NCI-H1417 (cell line): ENCODE results near the gene BCAS1.
"Not testable (repeated sequence)": the region's sequence is repeated elsewhere in the genome, so short reads cannot be mapped to it uniquely, and the experiment has no call there.

Experiments
- DNase-seq, 3 experiments: peaks; one replicate each; lab custom pipeline; 2025; lab: John Stamatoyannopoulos, UW

BCAS1 gene

GRCh38 chr20:54017846-54018245, 52.5 kb downstream of the BCAS1 start:
- DNase-seq, result no peak

- DNase-seq, result peak in 1 of 3 experiments; percentile 41
Observed at GRCh38 chr20:54015496-54015895, 54.9 kb downstream of the BCAS1 start.

DNA sequence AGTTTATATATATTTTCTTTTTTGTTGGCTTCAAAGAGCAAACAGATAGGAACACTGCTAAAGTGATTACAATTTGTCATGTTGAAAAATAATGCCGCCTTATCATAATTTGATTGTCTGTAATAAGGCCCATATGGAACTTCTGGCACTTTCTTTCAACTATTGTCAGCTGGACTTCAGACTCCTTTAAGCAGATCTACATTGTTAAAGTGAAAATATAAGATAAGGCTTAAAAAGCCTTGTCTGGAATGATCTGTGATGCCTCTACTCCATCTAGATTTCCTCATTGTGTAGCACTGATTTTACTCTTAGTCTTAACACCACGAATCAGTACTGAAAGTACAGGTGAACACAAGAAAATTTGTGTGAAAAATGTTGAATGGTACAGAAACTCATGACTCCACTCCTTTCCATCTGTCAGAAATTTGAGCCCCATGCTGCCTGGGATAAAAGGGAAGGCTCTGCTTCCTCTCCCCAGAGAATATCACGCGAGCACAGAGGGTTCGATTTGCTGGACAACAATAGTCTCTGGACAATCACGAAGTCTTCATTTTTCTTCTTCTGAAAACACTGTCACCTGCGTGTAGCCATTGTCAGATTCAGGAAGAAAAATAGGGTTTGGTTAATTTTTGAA, 56.0 kb downstream of the BCAS1 start:
- peak in 1 of 3 experiments; percentile 6 for DNase-seq

DNA sequence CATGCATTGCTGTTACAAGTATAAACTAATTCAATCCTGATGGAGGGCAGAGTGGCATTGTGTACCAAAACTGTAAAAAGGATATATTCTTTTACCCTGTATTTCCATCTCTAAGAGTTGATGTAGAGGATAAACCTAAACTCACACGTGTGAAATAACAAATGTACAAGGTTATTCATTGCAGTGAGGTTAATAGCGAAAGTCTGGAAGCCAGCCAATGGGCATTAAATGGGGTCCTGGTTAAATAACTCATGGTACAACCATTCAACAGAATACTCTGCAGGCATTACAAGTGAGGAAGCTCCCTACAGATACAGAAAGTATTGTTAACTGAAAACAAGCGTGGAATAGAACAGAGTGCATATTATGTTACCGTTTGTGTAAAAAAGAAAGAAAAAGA, 56.9 kb downstream of the BCAS1 start:
- no peak for DNase-seq

DNA sequence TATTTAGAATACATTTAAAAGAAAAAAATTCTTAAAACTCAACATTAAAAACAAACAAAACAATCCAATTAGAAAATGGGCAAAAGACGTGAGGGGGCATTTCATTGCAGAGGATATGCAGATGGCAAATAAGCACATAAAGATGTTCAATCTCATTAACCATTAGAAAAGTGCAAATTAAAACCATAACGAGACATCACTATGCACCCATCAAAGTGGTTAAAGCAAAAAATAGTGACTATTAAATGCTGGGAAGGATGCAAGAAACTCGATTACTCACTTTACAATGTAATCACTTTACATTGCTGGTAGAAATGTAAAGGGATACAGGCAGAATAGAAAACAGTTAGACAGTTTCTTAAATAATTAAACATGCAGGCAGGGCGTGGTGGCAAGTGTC, 59.0 kb downstream of the BCAS1 start:
- no peak for DNase-seq

- not testable (repeated sequence) for DNase-seq
Observed at GRCh38 chr20:54006216-54006615, 64.2 kb downstream of the BCAS1 start.

DNA sequence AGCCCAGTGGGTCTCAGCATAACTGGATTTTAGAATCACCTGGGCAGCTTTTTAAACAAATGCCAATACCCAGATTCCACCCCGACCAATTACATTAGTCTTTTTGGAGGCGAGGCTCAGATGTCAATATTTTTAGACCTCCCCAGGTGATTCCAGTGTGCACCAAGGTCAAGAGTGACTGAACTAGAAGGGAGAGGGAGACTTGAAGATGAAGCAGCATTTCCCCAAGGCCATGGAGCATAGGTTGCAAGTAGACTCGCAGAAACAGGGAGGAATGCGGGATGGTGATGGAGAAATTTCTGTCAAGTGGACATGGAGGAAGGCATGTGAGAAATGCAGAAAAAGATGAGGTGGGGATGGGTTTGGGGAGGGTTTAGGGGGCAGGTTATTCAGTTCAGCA, 64.9 kb downstream of the BCAS1 start:
- DNase-seq, result no peak

DNA sequence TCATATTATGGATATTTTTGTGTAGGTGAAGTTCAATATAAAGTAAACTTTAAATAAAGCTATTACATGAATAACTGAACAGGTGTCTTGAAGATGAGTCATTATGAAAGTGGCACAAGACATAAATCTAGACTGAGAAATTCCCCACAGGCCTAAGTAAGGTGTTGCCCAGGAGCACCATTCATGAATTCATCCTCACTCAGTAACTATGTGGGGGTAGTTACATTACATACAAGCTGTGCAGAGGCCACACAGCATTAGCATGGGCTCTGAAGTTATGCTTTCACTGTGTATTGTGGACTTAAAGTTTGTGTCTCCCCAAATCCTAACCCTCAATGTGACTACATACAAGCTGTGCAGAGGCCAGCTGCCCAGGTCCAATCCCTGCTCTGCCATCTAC, 65.9 kb downstream of the BCAS1 start:
- DNase-seq, result no peak

GRCh38 chr20:54002741-54003140, 67.7 kb downstream of the BCAS1 start:
- no peak for DNase-seq

DNA sequence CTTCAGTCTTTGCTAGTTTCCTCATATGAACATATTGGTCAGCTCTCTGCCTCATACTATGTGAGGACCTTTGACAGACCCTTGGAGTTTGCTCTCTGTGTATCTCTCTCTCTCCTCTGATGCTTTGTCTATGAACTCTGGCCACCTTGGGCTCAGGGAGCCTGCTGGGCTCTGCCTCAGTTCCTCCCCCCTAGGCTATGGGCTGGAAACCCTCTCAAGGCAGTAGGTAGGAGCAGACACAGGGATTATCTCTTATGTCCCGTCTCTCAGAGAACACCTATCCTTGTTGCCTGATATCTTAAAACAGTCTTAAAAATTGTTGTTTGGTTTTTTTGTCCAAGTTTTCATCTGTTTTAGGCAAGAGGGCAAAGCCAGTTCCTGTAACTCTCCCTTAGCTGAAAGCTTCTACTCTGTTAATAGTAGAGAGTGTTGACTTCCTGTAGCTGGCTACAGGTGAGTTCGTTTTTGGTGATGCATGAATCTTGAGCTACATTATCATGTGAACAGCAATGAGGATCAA, 68.3 kb downstream of the BCAS1 start:
- DNase-seq, result no peak

GRCh38 chr20:54000914-54001313, 69.5 kb downstream of the BCAS1 start:
- no peak for DNase-seq

- DNase-seq, result no peak
Observed at GRCh38 chr20:54000262-54000661, 70.1 kb downstream of the BCAS1 start.

DNA sequence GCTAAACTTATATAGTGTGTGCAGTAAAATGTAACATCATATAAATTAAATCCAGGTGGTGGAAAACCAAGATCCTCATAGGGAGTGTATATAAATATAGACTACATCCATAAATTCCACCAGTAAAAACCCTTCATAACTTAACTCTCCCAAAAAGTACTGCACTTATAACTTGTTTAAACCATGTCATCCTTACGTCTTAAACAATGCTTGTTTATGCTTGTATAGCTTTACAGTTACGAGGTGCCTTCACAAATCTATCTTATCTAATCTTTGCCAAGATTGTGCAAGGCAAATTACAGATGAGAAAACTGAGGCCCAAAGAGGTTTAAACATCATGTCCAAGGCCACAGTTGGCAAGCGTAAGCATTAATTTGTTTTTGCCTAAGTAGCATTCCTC, 71.3 kb downstream of the BCAS1 start:
- no peak for DNase-seq

GRCh38 chr20:53996584-53997486, 73.6 kb downstream of the BCAS1 start:
- no peak for DNase-seq

- no peak for DNase-seq
Observed at GRCh38 chr20:53995949-53996348, 74.4 kb downstream of the BCAS1 start.

DNA sequence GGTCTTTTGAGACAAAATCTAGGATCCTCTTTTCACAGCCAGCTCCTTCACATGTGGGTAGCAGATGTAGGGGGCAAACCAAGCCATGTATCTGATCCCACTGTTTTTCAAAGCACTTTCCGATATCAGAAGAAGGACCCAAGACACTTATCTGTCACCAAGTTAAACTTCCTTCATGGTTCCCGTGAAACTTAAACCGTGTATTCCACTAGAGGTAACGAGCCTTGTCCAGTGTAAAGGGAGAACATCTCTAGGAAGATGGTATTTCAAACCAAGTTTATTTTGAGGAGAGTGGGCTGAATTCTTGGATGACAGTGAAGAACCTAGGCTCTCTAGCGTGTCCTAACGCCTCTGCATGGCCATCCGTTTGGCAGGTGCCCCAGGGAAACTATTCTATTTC, 76.3 kb downstream of the BCAS1 start:
- no peak for DNase-seq

DNA sequence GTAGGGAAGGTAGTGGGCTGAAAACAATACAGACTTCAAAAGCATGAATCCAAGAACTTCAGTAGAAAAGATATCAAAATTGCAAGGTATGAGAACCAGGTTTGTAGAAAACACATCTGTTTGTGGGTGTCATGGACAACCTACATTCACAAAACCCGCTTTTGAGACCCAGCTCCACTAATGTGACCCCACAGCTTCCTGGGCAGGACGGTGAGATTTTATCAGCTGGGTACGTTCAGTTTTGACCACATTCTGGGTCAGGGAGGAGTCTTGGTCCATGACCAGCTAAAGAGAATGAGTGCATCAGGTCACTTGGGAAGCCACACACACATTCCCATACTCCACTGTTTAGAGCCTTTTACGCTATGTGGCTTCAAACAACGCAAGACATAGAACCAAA, 77.1 kb downstream of the BCAS1 start:
- DNase-seq, result no peak

DNA sequence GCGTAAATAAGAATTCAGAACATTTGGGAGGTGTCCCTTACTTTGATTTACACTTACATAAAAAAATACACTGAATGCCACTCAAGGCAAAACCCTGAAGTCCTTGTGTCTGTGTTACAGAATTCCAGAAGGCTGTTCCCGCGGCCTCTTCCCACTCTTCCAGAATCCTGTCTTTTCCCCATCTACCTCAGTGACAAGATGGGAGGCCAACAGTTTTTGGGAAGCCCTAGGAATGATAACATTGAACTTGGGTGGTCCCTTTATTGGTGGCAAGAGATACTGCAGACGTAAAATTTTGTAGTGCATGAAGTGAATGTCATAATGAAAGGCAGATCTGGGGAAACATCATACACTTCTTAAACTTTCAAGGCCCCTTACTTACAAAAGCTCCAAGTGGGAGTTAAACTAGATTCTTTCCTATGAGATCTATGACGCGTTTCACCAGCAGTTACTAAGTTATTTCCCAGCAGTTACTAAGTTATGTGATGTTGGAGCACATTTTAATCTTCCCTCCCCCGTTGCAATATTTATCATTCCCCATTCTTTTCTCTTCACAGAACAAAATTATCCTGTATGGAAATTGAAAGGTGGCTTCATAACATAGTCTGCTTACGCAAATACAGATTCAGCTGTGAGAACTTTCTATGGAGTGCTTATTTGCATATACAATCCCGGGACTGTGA, 79.5 kb downstream of the BCAS1 start:
- DNase-seq, result no peak

DNA sequence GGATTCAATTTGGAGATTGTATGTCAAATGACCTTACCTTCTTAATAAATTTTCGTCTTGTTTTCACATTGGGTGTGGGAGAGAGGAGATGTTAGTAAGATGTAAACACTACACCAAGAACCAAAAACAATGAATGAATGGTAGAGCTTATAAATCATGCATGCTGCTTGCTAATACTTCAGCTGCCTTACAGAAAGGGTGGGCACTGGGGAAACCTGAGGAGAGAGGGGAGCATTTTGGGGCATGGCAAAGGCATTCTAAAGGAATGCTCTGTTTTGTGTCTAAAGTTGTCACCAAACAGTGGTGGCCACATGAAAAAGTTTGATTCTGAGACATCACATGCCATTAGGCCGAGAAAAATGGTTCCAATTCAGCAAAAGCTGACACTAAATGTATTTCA, 80.4 kb downstream of the BCAS1 start:
- DNase-seq, result no peak

GRCh38 chr20:53989401-53989800, 81.0 kb downstream of the BCAS1 start:
- DNase-seq, result no peak

DNA sequence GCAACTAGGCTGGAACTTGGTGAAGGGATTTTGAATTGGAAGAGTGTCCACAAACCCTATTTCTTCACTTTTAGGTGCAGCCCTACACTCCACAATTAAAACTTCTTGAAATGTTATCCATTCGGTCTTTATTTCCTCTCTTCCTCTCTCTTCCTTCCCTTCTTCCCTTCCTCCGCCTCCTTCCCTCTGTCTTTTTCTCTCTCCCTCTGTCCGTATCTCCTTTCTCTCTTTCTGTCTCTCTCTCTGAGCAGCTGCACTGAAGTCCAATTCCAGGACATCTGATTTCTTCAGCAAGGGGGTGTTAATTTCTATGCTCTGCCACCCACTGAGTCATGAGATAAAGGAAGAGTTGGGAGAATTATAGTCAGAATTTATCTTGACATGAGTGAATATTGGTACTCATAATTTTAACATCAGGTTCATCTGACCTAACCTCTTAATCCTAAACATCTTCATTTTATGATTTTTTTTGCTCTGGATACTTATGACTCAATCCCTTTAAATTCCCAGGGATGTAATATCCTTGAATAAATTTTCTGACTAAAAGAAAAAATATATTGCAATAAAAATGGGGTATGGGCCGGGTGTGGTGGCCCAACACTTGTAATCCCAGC, 84.2 kb downstream of the BCAS1 start:
- no peak for DNase-seq

- no peak for DNase-seq
Observed at GRCh38 chr20:53985150-53985518, 85.3 kb downstream of the BCAS1 start.
